Epidermal melanocyte (primary cell): Measurements from ENCODE around the gene ARHGEF38.

ENCODE experiments used
- DNase-seq: peaks from one replicate; pipeline ENCODE4 v3.0.0; 2011; ENCODE audit warnings: low spot score; ENCODE audit not compliant: insufficient read length

ARHGEF38 gene

DNA sequence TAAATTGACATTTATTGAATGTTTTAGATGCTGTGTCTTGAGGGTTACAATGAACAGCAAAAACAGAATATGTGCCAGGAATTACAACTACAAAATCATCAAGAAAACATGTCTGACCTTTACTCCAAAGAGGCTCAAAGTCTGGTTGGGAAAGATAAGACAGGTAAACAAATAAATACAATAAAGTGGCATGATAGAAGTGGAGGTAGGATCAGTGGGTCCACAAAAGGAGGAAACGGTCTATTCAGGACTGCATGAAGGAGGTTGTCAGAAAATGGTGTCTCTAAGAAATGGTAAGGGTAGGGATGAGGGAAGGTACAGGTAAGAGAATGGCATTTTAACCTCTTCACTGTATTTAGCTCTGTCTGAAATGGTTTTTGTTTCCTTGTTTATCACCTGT lies 3.8 kb downstream of the ARHGEF38 start:
- no peak for DNase-seq

- DNase-seq: no peak
Observed at GRCh38 chr4:105558277-105558676, 5.9 kb downstream of the ARHGEF38 start.

DNA sequence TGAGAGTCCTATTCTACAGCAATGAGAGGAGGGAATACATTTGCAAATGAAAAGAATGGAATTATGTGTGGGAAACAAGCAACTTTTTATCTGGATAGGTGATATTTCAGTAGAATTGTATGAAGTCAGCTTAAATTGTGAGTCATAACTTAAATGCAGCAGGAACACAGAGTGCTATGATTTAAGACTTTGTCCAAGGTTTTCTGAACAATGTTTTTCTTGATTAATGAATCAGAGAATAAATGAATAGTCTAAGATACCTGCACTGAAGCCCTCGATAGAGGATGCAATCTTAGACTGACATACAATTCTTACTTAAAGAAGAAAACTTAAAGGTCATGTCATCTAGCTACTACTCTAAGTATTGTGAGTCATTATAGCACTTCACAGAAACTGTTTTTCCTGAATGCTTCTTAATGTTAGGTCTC lies 8.0 kb downstream of the ARHGEF38 start:
- DNase-seq: no peak

GRCh38 chr4:105563352-105563751 lies 10.9 kb downstream of the ARHGEF38 start:
- no peak for DNase-seq

DNA sequence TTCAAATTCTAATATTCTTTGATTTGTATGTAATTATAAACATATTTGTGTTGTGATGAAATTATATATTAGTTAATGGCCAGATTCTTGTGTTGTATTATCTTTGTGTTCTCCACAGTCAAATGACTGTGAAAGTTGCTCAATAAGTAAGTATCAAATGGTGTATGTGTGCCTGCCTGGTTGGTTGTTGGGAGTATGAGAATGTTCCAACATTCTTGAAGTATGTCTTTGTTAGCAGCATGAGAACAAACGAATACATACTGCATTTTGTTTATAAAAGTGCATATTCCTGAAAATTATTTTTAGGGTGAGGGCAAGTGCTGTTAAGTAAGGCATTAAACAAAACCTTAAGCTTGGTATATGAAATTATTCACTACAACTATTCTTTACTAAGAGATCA lies 16.2 kb downstream of the ARHGEF38 start:
- no peak for DNase-seq

GRCh38 chr4:105569057-105569865 lies 16.8 kb downstream of the ARHGEF38 start:
- no peak for DNase-seq

DNA sequence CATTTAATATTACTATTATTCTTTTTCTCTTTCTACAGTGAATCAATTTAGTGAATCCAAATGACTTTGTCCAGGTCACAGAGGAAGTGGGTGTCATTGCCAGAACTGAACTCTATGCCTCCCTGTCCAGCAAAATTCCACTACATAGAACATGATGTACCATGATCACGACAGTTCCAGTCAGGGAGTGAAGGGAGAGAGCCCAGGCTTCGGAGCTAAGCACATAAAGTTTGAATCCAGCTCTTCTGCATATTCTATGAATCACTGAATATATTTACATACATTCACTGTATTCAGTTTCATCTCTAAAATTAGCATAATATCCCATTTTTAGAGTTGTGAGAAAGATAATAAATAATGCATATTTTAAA lies 17.4 kb downstream of the ARHGEF38 start:
- DNase-seq: no peak

GRCh38 chr4:105572296-105572695 lies 19.9 kb downstream of the ARHGEF38 start:
- DNase-seq: no peak

DNA sequence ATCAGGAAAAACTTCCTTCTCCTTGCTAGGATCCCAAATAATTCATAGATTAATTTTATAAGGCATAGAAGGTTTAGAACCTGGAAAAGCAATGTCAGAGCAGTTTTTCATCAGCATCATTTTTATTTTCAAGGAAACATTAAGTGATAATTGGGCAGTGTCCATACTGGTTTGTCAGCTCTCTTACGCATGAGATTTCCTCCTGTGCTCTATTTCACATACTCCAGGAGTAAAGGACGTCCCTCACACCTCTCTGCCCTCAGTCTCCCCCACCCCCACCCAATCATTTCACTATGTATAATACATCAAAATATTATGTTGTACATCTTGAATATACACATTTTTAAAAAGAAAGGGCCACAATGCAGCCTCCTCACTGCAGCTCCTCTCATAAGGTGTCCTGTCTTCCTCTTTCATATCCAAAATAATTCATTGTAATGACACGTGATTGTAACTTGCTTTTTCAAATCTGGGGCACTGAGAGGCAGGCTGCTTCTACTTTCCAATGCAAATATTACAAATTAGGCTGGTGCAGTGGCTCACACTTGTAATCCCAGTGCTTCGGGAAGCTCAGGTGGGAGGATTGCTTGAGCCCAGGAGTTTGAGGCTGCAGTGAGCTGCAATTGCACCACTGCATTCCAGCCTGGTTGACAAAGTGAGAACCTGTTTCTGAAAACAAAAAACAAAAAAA lies 34.4 kb downstream of the ARHGEF38 start:
- DNase-seq: no peak

DNA sequence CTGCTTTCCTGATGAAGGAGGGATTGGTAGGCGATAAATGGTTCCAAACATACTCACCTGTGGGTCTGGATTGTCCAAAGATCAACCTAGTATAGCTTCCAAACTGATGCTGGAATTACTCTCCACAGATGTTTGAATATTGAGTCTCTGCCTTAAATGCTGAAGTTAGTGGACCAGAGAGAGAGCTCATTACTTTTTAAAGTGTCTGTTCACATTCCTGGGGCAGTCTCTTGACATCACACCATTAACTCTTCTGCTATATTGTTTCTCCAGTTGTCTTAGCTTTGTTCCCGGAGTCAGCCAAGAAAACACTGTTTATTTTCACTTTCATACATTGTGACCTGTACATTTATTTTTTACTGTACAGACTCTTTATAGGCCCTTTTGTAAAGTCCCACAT lies 35.4 kb downstream of the ARHGEF38 start:
- no peak for DNase-seq

DNA sequence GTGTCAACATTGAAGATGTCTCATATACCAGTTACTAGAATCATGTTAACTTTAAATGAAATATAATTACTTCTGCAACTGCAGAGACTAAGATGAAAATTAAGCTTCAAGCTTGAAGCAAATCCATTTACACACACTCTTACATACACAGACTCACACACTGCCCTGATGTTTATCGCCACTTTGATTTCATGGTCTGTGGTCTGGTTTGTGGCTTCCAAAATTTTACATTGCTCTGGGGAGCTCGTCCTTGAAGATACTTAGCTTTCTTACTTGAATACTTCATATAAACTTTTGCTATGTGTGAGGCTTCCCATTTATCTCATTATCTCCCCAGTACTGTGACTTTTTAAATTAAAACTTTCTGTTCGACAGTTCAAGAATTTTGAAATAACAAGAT lies 35.8 kb downstream of the ARHGEF38 start:
- no peak for DNase-seq

GRCh38 chr4:105591573-105591972 lies 39.2 kb downstream of the ARHGEF38 start:
- no peak for DNase-seq

- no peak for DNase-seq
Observed at GRCh38 chr4:105594099-105595010, 41.9 kb downstream of the ARHGEF38 start.

GRCh38 chr4:105596684-105597083 lies 44.3 kb downstream of the ARHGEF38 start:
- DNase-seq: no peak

GRCh38 chr4:105598052-105598451 lies 45.6 kb downstream of the ARHGEF38 start:
- DNase-seq: no peak

- no peak for DNase-seq
Observed at GRCh38 chr4:105598787-105599186, 46.4 kb downstream of the ARHGEF38 start.

DNA sequence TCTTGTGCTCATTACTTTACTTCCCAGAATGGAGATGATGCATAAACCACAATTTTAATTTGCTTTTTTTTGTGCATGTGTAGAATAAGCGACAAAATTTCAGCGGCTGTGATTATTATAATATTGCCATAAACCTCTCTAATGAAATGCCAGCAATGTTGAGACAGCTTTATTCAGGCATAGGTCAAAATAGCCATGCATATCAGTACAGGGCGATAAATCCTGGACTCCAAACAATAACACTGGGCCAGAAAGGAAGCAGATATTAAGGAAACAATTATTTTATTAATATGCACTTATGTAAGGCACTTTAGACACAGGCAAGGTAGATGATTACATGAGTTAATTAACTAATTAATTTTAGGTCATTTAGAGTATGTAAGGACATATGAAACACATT lies 47.1 kb downstream of the ARHGEF38 start:
- no peak for DNase-seq

DNA sequence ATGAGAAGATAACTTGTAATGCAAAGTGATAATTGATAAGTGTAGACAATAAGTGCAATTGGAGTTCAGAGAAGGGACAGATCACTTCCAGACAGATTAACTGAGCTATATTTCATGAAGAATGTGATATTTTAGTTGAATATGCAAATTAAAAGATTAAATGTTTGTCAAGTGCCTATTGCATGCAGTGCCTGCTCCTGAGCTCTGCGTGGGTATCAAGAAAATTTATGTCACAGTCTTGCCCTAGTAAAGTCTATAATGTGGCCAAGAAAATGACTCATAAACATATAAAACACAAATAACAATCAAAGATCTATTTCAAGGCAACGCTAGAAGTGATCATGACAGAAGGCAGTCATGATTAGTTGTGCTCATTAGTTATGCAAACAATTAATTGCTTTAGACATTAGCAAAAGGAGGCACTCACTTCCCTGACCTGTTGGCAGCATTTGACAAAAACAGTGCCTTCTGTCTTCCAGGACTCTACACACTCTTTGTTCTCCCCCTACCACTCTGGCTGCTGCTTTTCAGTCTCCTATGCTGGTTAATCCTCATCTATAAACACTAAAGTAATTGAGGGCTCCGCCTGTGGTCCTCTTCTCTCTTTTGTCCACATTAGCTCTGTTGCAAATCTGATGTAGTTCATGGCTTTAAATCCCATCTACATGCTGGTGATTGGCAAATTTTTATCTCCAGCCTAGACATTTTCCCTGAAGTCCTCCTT lies 47.7 kb downstream of the ARHGEF38 start:
- DNase-seq: no peak

DNA sequence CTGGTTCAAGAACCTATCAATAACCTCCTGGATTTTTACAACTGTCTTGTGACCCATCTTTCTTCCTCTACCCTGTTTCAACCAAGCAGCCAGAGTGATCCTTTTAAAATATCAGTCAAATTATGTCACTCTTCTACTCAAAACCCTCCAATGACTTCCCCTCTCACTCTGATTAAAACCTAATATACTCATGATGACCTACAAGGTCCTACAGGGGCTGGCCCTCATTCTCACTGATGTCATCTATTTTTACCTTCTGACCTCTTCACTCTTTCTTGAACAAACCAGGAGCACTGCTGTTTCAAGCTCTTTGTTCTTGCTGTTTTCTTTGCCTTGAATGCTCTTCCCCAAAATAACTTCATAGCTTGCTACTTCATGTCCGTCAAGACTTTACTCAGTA lies 48.5 kb downstream of the ARHGEF38 start:
- DNase-seq: no peak

GRCh38 chr4:105601406-105601805 lies 49.0 kb downstream of the ARHGEF38 start:
- DNase-seq: no peak

DNA sequence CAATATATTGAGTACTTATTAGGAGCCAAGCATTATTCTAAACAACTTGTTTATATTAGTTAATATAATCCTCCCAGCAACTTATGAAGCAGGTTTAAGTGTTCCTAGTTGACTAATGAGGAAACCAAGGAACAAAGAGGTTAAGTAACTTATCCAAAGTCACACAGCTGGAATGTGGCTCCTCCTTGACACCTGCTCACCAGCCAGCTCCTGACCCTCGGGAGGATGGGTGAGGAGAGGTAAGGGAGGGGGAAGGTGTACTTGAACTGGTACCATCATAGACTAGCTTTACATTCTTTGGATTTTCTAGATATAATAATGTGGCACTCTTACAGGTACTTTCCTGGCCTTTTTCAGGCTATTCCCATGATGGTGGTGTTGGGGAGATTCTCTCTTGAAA lies 50.7 kb downstream of the ARHGEF38 start:
- no peak for DNase-seq
